Endothelial cell (in vitro differentiated cells): ENCODE data around the gene MAT1A. TPM values are rescaled to one million over a fixed set of nuclear protein-coding genes. Genes with fewer than 3 reads are reported as not detected.

ENCODE experiments used
- DNase-seq: peaks from one replicate; pipeline ENCODE4 v3.0.0; 2021; ENCODE audit warnings: low spot score
- H3K27ac Mint-ChIP-seq: one replicate; pipeline ENCODE4 v1.8.0; 2021; ENCODE audit warnings: mixed read lengths, inconsistent platforms; ENCODE audit not compliant: unreplicated experiment
- H3K27me3 Mint-ChIP-seq: one replicate; pipeline ENCODE4 v1.8.0; 2021; ENCODE audit warnings: mild to moderate bottlenecking, moderate library complexity, mixed read lengths, inconsistent platforms; ENCODE audit not compliant: unreplicated experiment
- H3K36me3 Mint-ChIP-seq: one replicate; pipeline ENCODE4 v1.8.0; 2021; ENCODE audit warnings: mild to moderate bottlenecking, low read depth, mixed read lengths, inconsistent platforms; ENCODE audit not compliant: unreplicated experiment
- H3K4me1 Mint-ChIP-seq: one replicate; pipeline ENCODE4 v1.8.0; 2021; ENCODE audit warnings: mild to moderate bottlenecking, mixed read lengths, inconsistent platforms; ENCODE audit not compliant: unreplicated experiment
- H3K4me3 Mint-ChIP-seq: one replicate; pipeline ENCODE4 v1.8.0; 2021; ENCODE audit warnings: mild to moderate bottlenecking, mixed read lengths, inconsistent platforms; ENCODE audit not compliant: unreplicated experiment
- H3K9me3 Mint-ChIP-seq: one replicate; pipeline ENCODE4 v1.8.0; 2021; ENCODE audit warnings: mixed read lengths, inconsistent platforms; ENCODE audit not compliant: unreplicated experiment
- total RNA-seq: library from RNA; stranded (reverse); fragmentation: NEBNext Ultra II Directional; extraction: Animal tissue kit (Norgen Biotek cat#: 25700); gene quantifications from one replicate; pipeline ENCODE4 v1.2.1, GENCODE V29; 2021; ENCODE audit not compliant: unreplicated experiment
- TF ChIP-seq, protein P1 (sequence below): fragments of 200-600 bp; sonication (generic); IDR thresholded peaks from one replicate; pipeline ENCODE4 v1.5.0; 2021; ENCODE audit warnings: antibody characterized with exemption; ENCODE audit not compliant: unreplicated experiment

The MAT1A gene
- total RNA-seq, 1 donor from 2014 or later, result 0.64 TPM

DNA sequence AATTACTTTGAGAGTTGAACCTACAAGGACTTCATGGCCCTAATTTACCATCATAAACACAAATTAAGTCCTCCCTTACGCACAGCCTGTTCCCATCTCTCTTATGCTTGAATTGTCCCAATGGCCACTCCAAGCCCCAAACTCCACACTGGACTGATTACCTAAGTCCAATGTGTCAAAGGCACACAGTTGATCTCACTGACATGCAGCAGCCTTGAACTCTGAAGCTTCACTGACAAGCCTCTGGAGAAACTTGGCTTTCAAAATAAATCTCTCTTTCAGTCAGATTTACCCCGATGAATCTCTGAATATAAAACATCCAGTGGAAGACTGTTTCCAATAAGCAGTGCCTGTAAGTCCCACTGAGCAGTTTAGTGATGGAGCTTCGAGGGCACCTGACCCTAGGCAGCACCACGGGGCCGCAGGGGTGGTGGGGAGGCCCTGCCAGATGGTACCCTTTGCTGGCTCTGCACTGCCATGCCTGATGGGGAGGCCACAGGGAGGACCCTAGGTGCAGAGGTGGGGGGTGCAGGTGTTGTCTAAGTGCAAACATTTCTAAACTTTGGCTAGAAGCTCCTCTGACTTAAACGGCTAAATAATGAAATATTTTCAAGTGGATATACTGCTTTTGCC, 3.3 kb upstream of the MAT1A start:
- H3K4me1 Mint-ChIP-seq, result no peaks in the 10 kb centered on the region
- no peak for DNase-seq
- no peak overlapping the region for H3K27ac Mint-ChIP-seq
- H3K4me3 Mint-ChIP-seq, result no peak overlapping the region
- H3K27me3 Mint-ChIP-seq, result no peaks in the 10 kb centered on the region
- no peaks in the 10 kb centered on the region for H3K9me3 Mint-ChIP-seq
- H3K36me3 Mint-ChIP-seq, result no peaks in the 10 kb centered on the region
- TF ChIP-seq, protein P1, sequence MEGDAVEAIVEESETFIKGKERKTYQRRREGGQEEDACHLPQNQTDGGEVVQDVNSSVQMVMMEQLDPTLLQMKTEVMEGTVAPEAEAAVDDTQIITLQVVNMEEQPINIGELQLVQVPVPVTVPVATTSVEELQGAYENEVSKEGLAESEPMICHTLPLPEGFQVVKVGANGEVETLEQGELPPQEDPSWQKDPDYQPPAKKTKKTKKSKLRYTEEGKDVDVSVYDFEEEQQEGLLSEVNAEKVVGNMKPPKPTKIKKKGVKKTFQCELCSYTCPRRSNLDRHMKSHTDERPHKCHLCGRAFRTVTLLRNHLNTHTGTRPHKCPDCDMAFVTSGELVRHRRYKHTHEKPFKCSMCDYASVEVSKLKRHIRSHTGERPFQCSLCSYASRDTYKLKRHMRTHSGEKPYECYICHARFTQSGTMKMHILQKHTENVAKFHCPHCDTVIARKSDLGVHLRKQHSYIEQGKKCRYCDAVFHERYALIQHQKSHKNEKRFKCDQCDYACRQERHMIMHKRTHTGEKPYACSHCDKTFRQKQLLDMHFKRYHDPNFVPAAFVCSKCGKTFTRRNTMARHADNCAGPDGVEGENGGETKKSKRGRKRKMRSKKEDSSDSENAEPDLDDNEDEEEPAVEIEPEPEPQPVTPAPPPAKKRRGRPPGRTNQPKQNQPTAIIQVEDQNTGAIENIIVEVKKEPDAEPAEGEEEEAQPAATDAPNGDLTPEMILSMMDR, result no peak

DNA sequence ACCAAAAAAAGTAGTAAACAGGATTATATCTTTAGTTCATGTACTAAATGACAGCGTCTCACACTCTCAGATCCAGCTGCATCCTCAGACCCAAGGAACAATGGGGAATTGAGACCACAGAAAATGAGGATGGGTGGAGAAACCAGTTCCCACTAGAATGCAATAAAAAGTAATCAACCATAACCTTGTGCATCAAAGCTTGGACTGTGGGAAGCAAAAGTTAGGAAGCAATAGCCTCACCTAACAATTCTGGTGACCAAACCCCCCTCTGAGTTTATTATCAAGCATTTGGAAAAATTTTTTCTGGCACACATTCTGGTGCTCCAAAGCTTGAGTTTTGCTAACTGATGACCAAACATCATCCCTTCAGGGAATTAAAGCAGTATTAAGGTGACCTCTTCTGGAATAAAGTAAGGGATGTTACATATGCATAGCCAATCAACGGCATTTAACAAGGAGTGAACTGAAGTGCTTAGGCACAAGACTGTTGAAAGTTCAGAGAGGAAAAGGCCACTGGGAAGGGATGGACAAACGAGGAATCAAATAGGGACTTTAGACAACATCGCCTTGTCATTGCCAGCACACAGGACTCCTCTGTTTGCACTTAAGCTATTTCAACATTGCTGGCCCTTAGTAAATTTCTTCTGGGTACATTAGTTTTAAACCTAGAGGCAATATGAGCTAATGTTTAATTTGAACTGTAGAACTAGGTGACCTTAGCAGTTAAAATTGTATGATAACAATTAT, 1.2 kb upstream of the MAT1A start:
- no peak overlapping the region for H3K4me3 Mint-ChIP-seq
- DNase-seq, result no peak
- no peaks in the 10 kb centered on the region for H3K27me3 Mint-ChIP-seq
- H3K36me3 Mint-ChIP-seq, result no peaks in the 10 kb centered on the region
- no peak overlapping the region for H3K27ac Mint-ChIP-seq
- H3K4me1 Mint-ChIP-seq, result no peaks in the 10 kb centered on the region
- H3K9me3 Mint-ChIP-seq, result no peaks in the 10 kb centered on the region
- TF ChIP-seq, protein P1, result no peak

DNA sequence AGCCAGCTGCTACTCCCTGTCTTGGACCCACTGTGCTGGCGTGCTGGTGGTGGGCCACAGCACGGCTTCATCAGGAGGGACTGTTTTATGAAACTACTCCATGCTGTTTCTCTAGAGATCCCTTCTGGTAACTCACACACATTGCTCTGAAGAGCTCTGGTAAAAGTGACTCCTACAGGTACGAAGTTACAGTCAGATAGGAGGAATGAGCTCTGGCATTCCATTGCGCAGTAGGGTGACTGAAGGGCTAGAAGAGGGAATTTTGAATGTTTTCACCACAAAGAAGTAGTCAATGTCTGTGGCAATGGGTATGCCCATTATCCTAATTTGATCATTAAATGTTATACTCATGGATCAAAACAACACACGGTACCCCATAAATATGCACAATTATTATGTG, 609 bp downstream of the MAT1A start:
- Mint-ChIP-seq H3K9me3 (no peaks in the 10 kb centered on the region), H3K4me3 (no peak overlapping the region), H3K27me3 (peaks cover 3% of the 10 kb centered on the region), H3K27ac (no peak overlapping the region), H3K4me1 (no peaks in the 10 kb centered on the region), H3K36me3 (no peaks in the 10 kb centered on the region)
- TF ChIP-seq, protein P1, result no peak
- no peak for DNase-seq

DNA sequence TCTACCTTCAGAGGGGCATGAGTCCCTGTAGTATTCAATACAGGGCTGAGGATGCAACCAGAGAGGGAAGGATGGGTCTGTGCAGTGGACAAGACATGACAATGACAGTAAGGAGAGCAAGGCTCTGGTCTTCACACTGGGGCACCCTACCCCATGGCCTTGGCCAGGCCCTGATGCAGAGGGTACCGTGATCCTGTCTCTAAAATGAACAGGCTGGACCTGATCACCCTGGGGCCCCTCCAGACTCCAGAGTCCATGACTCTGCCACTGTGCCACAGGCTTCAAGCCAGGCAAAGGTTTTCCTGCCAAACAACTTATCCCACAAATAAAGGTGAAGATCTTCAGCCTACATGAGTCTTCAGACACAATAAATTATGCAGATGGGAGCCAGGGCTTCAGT, 4.9 kb downstream of the MAT1A start:
- Mint-ChIP-seq H3K27me3 (peaks cover 6% of the 10 kb centered on the region), H3K4me1 (peaks cover 11% of the 10 kb centered on the region), H3K27ac (no peak overlapping the region), H3K9me3 (no peaks in the 10 kb centered on the region), H3K36me3 (no peaks in the 10 kb centered on the region), H3K4me3 (no peak overlapping the region)
- no peak for DNase-seq
- TF ChIP-seq, protein P1, result no peak

DNA sequence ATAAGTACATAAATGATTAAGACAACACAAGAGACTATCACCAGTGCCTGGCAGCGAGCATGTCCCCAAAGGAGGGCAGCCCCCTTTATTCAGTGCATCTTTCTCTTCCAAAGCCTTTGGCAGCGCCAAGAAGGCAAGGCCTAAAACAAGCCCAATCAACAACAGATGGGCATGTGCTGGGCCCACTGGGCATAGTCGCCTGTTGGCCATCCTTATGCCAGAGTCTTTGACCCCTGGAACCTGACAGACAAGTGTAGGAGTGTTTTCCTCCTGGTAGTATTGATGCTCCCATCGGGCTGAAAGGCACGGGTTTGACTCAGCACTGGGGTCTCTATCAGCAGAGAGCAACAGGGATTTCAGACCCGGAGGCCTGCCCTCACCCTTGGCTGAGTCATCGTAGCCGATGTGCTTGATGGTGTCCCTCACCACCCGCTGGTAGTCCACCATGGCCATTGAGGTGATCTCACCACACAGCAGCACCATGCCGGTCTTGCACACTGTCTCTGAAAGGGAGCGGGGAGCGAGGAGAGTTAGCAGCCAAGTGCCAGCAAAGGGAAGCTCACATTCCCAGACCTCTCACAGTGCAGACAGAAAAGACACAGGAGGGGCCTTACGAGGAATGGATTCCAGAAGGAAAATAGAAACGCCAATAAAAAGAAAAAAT, 5.8 kb downstream of the MAT1A start:
- no peak overlapping the region for H3K4me3 Mint-ChIP-seq
- H3K27ac Mint-ChIP-seq, result no peak overlapping the region
- H3K4me1 Mint-ChIP-seq, result peaks cover 11% of the 10 kb centered on the region
- H3K27me3 Mint-ChIP-seq, result peaks cover 6% of the 10 kb centered on the region
- TF ChIP-seq, protein P1, result no peak
- DNase-seq, result no peak
- no peaks in the 10 kb centered on the region for H3K36me3 Mint-ChIP-seq
- H3K9me3 Mint-ChIP-seq, result no peaks in the 10 kb centered on the region
